AG08395 (cell line): ENCODE measurements around the gene ZNF43.
"Not testable (repeated sequence)": the region's sequence is repeated elsewhere in the genome, so short reads cannot be mapped to it uniquely, and the experiment has no call there.

Experiments
- DNase-seq: peaks from one replicate; pipeline ENCODE4 v3.0.0; 2012; ENCODE audit warnings: mixed read lengths, low spot score

ZNF43 gene

GRCh38 chr19:21808400-21809000 lies 27.5 kb downstream of the ZNF43 start:
- DNase-seq = not testable (repeated sequence)

GRCh38 chr19:21789466-21790085 lies 46.4 kb downstream of the ZNF43 start:
- no peak for DNase-seq

GRCh38 chr19:21786936-21787335 lies 49.0 kb downstream of the ZNF43 start:
- no peak for DNase-seq

GRCh38 chr19:21775792-21776191 lies 60.2 kb downstream of the ZNF43 start:
- not testable (repeated sequence) for DNase-seq

- peak; percentile 86 for DNase-seq
Measured at GRCh38 chr19:21767065-21767800, 68.7 kb downstream of the ZNF43 start, which contains the start of gene ZNF100. Gene ZNF100 (minus strand): TSS chr19:21767579. CDS start chr19:21767429, 150 bp downstream.

DNA sequence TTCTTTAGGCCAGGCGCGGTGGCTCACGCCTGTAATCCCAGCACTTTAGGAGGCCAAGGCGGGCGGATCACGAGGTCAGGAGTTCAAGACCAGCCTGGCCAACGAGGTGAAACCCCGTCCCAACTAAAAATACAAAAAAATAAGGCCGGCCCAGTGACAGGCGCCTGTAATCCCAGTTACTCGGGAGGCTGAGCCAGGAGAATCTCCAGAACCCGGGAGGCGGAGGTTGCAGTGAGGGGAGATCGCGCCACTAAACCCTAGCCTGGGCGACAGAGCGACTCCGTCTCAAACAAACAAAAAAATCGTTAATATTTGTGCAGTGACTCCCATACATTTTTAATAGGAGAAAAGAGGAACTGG lies 69.3 kb downstream of the ZNF43 start:
- DNase-seq = not testable (repeated sequence)

DNA sequence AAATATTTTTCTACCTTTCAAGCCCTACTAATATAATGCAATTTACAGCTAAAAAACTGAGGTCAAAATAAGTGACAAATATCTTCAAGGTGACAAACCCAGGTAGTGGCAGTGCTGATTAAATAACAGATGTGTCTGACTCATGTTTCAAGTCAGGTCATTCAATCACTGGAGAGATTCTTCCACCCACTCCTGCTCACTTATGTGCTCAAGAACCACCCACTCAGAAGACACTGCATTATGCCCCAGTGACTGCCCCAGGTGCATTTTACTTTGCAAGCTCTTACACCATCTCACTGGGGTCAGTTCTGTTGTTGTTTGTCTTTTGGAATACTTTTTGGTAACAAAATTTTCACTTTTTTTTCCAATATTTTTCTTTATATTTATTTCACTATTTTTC lies 70.8 kb downstream of the ZNF43 start:
- no peak for DNase-seq

- DNase-seq = not testable (repeated sequence)
Measured at GRCh38 chr19:21761547-21761946, 74.4 kb downstream of the ZNF43 start.

DNA sequence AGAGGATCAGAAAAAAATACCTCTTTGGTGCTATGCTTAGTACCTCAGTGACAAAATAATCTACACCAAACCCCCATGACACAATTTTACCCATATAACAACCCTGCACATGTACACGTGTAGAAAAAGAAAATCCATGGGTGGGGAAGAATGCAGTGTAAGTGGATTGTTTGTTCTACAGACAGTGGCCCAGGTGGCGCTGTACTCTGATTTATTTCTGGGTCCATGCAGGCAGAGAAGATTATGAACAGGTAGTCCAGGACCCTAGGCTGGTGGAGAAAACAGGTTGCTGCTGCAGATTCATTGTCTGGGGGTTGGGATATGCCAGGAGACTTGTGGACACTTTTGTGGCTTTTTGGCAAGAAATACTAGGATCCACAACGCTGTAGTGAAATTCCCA lies 77.7 kb downstream of the ZNF43 start:
- DNase-seq = no peak

DNA sequence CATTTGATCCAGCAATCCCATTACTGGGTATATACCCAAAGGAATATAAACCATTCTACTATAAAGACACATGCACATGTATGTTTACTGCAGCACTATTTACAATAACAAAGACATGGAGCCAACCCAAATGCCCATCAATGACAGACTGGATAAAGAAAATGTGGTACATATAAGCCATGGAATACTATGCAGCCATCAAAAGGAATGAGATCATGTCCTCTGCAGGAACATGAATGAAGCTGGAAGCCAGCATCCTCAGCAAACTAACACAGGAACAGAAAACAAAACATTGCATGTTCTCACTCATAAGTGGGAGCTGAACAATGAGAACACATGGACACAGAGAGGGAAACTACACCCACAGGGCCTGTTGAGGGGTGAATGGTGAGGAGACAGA lies 80.4 kb downstream of the ZNF43 start:
- DNase-seq = not testable (repeated sequence)
